ENCODE results near the gene NELFA.

- TF ChIP-seq CTCF (optimal IDR thresholded peaks at IDR 0.05 in 1 of 3, IDR thresholded peaks at IDR 0.05 in 1 of 3, conservative IDR thresholded peaks at IDR 0.05 in 1 of 3; ENCODE audit: extremely low read depth in 1 of 3, insufficient read depth in 2 of 3, low read length in 3 of 3) (no peak), EZH2 (IDR thresholded peaks at IDR 0.05; ENCODE audit: low read length) (no peak)
Measured at GRCh38 chr4:1981251-1982058, 27.3 kb downstream of the NELFA start.

All from keratinocyte (primary cell).